ENCODE measurements around the gene FARP1.

GRCh38 chr13:98459721-98460370, 317.0 kb downstream of the FARP1 start:
- TF ChIP-seq, protein P1, sequence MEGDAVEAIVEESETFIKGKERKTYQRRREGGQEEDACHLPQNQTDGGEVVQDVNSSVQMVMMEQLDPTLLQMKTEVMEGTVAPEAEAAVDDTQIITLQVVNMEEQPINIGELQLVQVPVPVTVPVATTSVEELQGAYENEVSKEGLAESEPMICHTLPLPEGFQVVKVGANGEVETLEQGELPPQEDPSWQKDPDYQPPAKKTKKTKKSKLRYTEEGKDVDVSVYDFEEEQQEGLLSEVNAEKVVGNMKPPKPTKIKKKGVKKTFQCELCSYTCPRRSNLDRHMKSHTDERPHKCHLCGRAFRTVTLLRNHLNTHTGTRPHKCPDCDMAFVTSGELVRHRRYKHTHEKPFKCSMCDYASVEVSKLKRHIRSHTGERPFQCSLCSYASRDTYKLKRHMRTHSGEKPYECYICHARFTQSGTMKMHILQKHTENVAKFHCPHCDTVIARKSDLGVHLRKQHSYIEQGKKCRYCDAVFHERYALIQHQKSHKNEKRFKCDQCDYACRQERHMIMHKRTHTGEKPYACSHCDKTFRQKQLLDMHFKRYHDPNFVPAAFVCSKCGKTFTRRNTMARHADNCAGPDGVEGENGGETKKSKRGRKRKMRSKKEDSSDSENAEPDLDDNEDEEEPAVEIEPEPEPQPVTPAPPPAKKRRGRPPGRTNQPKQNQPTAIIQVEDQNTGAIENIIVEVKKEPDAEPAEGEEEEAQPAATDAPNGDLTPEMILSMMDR (IDR thresholded peaks at IDR 0.05), result no peak
- TF ChIP-seq POLR2AphosphoS5 (IDR thresholded peaks at IDR 0.05), result no peak
